ENCODE measurements around the gene TRAPPC10. TPM values are rescaled to one million over a fixed set of nuclear protein-coding genes. Genes with fewer than 3 reads are reported as not detected.

The TRAPPC10 gene
- total RNA-seq, 4 donors from 2014 or later = 26.0 to 40.3 (median 30.9) TPM

DNA sequence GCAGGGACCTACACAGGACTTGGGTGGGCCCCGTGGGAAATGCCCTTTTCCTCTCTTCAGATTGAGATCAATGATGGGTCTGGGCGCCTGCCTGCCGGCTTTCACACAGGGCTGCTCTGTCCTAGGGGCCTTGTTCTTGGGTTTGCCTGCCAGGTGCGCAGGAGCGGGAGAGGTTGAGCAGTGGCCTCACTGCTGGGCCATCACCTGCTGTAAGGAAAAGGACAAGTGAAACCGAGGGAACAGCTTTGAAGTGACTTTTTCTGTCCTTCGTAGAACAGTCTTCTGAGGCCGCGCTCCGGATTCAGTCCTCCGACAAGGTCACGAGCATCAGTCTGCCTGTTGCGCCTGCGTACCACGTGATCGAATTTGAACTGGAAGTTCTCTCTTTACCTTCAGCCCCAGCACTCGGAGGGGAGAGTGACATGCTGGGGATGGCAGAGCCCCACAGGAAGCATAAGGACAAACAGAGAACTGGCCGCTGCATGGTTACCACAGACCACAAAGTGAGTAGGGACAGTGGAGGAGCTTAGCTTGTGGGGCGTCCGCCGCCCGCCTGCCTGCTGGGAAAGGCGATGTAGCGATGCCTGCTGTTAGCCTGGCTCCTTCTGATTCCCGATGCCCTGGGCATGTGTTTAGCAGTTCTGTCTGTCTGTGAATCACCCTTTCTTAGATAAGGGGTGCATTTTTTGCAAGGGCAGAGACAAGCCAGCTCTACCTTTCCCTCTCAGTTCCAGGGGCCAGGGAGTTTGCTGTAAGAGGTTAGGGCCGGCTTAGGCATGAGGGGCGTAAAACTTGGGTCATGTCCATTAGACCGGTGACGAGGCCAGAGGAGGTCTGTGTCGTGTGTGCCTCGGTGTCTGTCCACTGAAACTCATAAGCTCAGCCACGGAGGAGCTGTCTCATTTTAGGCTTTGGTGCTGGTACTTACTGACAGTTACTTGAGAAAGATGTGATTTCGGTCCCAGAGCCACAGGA lies 75.6 kb downstream of the TRAPPC10 start:
- TF ChIP-seq, protein P1, sequence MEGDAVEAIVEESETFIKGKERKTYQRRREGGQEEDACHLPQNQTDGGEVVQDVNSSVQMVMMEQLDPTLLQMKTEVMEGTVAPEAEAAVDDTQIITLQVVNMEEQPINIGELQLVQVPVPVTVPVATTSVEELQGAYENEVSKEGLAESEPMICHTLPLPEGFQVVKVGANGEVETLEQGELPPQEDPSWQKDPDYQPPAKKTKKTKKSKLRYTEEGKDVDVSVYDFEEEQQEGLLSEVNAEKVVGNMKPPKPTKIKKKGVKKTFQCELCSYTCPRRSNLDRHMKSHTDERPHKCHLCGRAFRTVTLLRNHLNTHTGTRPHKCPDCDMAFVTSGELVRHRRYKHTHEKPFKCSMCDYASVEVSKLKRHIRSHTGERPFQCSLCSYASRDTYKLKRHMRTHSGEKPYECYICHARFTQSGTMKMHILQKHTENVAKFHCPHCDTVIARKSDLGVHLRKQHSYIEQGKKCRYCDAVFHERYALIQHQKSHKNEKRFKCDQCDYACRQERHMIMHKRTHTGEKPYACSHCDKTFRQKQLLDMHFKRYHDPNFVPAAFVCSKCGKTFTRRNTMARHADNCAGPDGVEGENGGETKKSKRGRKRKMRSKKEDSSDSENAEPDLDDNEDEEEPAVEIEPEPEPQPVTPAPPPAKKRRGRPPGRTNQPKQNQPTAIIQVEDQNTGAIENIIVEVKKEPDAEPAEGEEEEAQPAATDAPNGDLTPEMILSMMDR (IDR thresholded peaks at IDR 0.05; ENCODE audit: low read depth) = no peak

DNA sequence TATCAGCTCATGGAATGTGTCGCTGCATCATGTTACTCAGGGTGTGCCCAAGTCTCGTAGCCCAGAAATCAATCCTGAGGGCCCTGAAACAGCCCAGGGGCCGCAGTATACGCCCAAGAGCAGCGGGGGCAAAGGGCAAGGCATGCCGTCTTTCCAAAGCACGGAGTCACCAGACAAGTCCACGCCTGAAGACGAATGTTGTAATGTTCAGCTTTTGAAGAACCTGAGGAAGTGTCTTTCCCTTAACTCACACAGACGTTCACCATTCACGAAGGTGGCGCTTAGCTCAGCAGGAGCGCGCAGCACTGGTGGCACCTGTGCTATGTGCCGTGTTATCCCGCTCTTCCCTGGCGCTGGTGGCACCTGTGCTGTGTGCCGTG lies 76.3 kb downstream of the TRAPPC10 start:
- TF ChIP-seq, protein P1 (IDR thresholded peaks at IDR 0.05; ENCODE audit: low read depth) = no peak

DNA sequence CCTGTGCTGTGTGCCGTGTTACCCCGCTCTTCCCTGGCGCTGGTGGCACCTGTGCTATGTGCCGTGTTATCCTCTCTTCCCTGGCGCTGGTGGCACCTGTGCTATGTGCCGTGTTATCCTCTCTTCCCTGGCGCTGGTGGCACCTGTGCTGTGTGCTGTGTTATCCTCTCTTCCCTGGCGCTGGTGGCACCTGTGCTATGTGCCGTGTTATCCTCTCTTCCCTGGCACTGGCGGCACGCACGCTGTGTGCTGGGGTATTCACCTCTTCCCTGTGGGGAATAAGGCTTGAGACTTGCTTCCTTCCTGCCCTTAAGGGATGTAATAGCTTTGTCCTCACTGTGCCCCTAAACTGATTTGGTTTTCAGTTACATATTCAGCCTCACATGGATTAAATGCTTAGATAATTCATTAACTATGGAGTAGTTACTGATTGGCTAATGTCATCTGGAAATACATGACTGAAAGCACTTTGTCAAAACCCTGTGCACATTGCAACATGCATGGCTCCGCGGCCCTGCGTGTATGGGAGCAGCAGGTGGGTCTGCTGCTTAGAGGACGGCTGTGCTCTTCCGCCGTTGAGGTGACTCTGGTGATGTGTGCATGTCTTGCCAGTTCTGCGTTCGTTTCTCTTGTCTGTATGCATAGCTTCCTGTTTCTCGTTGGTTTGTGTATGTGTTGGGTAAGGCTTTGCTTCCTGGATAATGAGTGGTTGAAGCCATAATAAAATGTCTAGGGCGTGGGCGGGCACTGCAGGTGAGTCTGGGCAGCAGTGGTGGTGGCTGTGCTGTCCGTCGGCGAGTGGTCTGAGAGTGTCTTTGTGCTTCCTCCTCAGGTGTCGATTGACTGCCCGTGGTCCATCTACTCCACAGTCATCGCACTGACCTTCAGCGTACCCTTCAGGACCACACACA lies 77.1 kb downstream of the TRAPPC10 start:
- TF ChIP-seq, protein P1 (IDR thresholded peaks at IDR 0.05; ENCODE audit: low read depth) = no peak

DNA sequence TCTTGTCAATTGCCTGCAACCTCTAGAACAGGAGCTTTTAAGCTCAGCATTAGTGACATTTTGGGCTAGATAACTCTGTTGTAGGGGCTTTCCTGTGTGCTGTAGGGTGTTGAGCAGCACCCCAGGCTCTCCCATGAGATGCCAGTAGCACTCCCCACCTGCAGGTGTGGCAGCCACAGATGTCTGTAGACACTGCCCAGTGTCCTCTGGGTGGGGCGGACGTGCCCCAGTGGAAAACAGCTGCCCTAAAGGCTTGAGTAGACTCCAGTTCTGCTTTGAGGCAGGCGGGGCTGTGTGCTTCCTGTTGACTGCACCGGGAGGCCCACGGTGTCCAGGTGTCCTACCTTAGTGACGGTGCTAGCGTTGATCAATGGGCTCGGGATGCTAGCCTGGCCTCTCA lies 78.2 kb downstream of the TRAPPC10 start:
- TF ChIP-seq, protein P1 (IDR thresholded peaks at IDR 0.05; ENCODE audit: low read depth) = no peak

DNA sequence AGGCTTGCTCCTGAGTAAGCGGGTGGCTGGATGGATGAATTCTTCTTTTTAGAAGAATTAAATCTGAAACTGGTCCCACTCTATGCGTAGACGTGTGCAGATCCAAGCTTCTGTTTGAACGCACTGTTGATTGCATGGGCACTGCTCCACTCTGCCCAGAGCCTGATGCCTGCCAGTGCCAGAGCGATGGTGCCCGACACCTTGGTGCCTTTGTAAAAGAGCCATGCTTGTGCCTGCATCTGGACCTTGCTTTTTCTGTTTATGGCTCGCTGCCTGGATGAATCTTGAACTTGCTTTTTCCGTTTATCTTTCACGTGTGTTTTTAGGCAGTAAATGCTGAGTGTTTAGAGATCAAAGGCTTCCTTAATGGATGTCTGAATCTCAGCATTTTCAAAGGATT lies 80.1 kb downstream of the TRAPPC10 start:
- TF ChIP-seq, protein P1 (IDR thresholded peaks at IDR 0.05; ENCODE audit: low read depth) = no peak

DNA sequence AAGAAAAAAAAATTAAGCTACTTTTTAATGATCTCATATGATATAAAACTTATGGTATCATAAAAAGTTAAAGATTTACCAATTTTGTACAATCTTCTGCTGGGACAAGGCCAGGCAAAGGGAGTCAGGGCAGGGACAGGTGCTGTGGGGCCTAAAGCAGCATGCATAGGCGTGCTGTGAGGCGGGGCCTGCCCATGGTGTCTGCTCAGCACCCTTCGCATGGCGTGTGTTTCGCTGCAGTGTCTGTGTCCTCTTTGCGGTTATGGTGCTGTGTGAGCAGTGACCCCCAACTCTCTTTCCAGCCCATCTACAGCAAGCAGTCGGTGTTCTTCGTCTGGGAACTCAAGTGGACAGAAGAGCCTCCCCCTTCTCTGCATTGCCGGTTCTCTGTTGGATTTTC lies 81.7 kb downstream of the TRAPPC10 start:
- TF ChIP-seq, protein P1 (IDR thresholded peaks at IDR 0.05; ENCODE audit: low read depth) = no peak

DNA sequence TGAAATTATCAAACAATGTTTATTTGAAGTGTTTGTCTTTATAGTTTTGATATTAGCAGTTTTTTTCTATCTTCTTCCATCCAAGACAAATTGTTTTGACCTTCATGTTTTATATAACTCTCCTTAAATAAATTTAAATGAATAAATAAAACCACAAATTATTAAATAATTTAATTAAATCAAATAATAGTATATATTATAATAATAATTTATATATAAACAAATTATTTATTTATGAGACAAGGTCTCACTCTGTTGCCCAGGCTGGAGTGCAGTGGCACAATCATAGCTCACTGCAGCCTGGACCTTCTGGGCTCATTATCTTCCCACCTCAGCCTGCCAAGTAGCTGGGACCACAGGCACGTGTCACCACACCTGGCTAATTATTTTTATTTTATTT lies 82.7 kb downstream of the TRAPPC10 start:
- TF ChIP-seq, protein P1 (IDR thresholded peaks at IDR 0.05; ENCODE audit: low read depth) = no peak

Measured in subcutaneous adipose tissue (tissue), 4 donors.